GM12874 (cell line): ENCODE data around the gene COL12A1.

ENCODE experiments used
- TF ChIP-seq, protein P1 (sequence below): IDR thresholded peaks from 2 replicates; pipeline ENCODE4 v1.5.1; 2011; ENCODE audit warnings: low read depth, mild to moderate bottlenecking, control low read depth, low read length, moderate library complexity; ENCODE audit not compliant: insufficient read depth

Gene COL12A1

DNA sequence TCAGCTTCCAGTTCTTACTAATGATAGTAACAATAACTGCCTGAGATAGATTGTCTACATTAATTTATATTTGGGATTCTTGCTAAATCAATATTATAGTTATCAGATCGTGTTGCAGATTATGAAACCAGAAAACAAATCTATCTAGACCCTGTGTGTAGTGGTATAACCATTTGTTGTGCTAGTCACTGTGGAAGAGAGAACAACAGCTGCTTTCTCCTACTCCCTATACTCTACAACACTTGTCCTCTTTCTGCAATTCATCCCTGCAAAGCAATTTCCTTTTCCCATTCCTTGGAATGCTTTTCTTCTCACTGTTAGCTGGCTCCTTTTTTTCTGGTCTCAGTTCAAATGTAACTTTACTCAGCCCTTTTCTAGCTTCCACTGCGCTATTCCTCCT is 29.4 kb upstream of the COL12A1 start:
- TF ChIP-seq, protein P1, sequence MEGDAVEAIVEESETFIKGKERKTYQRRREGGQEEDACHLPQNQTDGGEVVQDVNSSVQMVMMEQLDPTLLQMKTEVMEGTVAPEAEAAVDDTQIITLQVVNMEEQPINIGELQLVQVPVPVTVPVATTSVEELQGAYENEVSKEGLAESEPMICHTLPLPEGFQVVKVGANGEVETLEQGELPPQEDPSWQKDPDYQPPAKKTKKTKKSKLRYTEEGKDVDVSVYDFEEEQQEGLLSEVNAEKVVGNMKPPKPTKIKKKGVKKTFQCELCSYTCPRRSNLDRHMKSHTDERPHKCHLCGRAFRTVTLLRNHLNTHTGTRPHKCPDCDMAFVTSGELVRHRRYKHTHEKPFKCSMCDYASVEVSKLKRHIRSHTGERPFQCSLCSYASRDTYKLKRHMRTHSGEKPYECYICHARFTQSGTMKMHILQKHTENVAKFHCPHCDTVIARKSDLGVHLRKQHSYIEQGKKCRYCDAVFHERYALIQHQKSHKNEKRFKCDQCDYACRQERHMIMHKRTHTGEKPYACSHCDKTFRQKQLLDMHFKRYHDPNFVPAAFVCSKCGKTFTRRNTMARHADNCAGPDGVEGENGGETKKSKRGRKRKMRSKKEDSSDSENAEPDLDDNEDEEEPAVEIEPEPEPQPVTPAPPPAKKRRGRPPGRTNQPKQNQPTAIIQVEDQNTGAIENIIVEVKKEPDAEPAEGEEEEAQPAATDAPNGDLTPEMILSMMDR, result no peak

DNA sequence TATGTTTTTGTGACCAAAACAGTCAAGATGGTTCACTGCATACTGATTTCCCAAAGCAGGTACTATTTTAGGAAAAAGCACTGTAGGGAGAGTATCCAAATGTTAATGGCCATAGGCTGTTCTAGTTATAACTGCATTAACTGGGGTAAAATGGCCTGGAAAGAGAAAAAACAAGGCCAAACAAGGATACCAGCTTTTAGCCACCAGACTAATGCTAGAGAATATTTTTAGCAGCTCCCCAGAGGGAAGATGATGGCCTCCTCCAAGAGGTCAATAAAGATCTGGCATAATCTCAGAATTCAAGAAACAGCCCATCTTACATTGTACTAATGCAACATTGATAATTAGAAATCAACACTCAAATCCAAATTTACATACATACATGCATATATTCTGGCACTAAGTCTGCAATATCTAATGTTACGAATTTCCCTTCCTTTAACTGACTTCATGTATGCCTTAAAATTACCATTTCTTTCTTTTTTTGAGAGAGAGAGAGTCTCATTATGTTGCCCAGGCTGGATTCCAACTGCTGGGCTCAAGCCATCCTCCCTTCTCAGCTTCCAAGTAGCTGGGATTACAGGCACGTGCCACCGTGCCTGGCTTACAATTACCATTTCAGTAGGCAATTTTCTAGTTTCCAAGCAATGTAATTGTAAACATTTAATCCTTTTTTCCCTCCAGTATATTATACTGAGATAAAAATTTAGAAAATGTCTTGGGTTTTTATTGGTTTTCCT is 28.4 kb upstream of the COL12A1 start:
- TF ChIP-seq, protein P1, result no peak

DNA sequence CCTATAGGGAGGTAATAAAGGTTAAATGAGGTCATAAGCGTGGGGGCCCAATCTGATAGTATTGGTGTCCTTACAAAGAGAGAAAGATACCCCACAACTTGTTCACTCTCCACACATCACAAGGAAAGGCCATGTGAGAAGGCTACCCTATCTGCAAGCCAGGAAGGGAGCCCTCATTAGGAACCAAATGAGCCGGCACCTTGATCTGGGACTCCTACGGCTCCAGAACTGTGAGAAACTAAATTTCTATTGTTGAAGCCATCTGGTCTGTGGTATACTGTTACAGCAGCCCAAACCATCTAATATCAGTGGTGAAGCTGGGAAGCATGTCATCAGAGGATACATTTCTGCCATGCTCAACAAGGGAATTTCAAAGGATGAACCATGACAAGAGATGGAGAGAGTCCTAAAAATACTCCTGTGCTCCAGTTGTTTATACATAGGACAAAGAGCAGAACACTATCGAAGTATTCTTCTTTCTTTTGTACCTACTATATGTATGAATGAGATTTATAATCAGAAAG is 27.3 kb upstream of the COL12A1 start:
- TF ChIP-seq, protein P1, result no peak

DNA sequence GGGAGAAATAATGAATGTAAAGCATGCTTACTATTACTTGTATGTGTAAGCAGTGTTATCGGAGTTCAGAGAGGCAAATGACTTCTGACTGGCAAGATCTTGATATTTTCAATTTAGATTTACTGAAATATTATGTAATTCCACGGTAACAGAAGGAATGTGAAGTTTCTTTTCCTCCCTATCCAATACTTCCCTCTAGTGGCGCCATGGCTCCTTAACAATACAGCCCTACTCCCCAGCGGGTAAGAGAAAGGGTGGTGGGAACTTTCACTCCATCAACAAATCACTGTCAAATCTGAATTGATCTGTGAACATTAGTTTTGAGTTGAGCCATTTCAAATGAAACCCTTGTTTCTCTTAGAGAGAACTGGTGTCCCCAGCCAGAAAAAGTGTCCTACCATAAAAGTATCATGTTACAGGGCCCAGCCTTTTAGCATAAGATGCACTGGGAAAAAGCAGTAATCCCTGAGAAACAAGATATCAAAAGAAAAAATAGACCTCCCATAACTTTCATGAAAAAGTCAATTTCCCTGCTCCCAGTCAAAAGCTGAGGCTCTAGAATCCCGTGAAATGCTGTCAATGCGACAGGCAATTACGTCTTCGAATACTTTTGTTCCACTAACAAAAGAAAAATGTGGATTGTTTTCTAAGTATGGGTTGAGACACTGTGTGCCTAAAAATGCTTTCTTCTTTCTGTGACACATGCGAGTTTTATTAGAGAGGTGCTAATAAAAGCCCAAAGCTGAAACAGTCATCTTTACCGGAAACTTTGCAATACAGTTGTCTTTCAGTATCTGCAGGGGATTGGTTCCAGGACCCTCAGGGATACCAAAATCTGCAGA is 24.9 kb upstream of the COL12A1 start:
- TF ChIP-seq, protein P1, result peak; percentile 18; the same call in 1 of the 2 replicates

DNA sequence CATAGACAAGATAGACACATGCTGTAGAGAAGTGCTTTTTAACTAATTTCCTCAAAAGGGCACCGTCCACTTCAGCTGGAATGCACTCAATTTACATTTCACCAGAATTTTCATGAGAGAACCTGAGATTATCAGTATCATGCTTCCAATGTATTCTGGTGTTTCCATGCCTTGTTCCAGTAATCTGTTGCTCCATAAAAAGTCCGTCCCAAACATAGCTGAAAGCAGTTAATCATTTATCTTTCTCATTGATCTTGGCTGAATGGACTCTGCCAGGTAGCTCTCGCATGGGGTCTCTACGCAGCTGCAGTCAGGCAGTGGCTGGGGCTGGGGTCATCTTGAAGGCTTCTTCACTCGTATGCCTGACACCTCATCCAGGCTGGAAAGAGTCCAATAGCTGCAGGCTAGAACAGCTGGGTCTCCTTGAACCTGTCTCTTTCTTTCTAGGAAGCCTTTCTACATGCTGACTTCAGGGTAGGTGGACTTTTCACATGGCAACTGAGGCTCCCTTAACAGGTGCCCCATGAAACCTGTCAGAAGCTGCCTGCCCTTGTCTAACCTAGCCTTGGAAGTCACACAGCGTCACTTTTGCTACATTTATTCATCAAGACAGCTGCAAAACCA is 18.6 kb upstream of the COL12A1 start:
- TF ChIP-seq, protein P1, result no peak

DNA sequence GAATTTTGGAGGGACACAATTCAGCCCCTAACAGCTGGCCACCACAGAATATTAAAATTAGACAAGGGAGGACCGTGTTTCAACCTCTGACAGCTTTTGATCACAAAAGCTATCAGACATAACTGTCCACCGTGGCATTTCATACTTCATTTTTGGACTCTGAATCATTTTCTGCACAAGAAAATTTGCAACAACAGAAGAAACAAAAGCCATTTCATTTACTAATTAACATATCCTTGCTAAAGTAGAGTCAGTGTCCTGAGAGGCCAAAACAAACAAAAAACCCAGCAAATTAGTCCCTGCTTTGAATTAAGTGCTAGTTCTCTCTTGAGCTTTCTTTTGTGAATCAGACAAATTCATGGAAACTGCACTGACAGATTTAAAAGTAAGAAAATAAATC is 17.6 kb upstream of the COL12A1 start:
- TF ChIP-seq, protein P1, result no peak

DNA sequence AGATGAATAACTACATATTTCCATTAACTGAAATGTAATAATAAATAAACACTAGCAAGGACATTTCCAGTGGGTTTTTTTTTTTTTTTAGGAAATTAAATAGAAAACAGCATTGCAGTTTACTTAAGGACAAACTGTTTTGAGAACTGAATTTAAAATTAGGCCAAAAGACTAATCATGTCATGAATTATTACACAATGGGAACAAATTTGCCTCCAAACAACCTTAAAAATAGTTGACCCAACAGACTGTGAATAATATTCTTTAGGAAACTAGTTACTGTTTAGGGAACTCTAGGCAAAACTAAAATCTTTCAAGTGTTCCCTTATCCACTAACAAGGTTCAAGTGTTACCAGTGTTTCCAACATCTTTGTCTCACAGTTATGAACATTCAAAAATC is 16.4 kb upstream of the COL12A1 start:
- TF ChIP-seq, protein P1, result no peak
